Heart right ventricle (tissue), 16 donors: ENCODE data around the gene SLC7A11. TPM values are rescaled to one million over a fixed set of nuclear protein-coding genes. Genes with fewer than 3 reads are reported as not detected.
A peak's percentile ranks its signal among the peaks of the same experiment; 100 is the strongest.

Experiments
- ATAC-seq, 8 donors: fragments of 200-7000 bp; cut with Tn5 transposase; one replicate each; pipeline ENCODE4 v1.9.1; 2020; ENCODE audit warnings: mild to moderate bottlenecking in 8 of 8, moderate library complexity in 8 of 8, moderate number of reproducible peaks in 1 of 8
- DNase-seq, 2 donors: peaks; one replicate each; pipeline ENCODE4 v3.0.0-alpha.2; 2020
- H3K27ac ChIP-seq, 10 donors: fragments of 200-600 bp; sonication (generic) in 2 of 10; one replicate each; pipeline versions ENCODE4 v1.5.0 to v1.8.0; 2020 to 2022; ENCODE audit warnings: mild to moderate bottlenecking in 3 of 10
- H3K27me3 ChIP-seq, 7 donors: fragments of 200-600 bp; one replicate each; pipeline ENCODE4 v1.8.0; 2021 to 2022; ENCODE audit warnings: mild to moderate bottlenecking in 2 of 7
- H3K36me3 ChIP-seq, 9 donors: fragments of 200-600 bp; sonication (generic) in 1 of 9; one replicate each; pipeline versions ENCODE4 v1.5.0 to v1.8.0; 2020 to 2022; ENCODE audit warnings: mild to moderate bottlenecking in 2 of 9
- H3K4me1 ChIP-seq, 9 donors: fragments of 200-600 bp; sonication (generic) in 1 of 9; one replicate each; pipeline versions ENCODE4 v1.5.0 to v1.8.0; 2020 to 2022; ENCODE audit warnings: mild to moderate bottlenecking in 4 of 9
- H3K4me3 ChIP-seq, 10 donors: fragments of 200-600 bp; sonication (generic) in 2 of 10; one replicate each; pipeline versions ENCODE4 v1.5.0 to v1.8.0; 2020 to 2022; ENCODE audit warnings: mild to moderate bottlenecking in 7 of 10, moderate library complexity in 2 of 10
- H3K9me3 ChIP-seq, 11 donors: fragments of 200-600 bp in 10 of 11; sonication (generic) in 2 of 11; one replicate each; pipeline versions ENCODE4 v1.5.0 to v1.8.0; 2013 to 2022; ENCODE audit warnings: mild to moderate bottlenecking in 2 of 11, control low read depth in 1 of 11, moderate library complexity in 1 of 11
- WGBS, 2 donors: extraction: QIAGEN DNeasy Blood & Tissue Kit; methylation state at CpG; one replicate each; pipeline ENCODE4 v1.1.7; 2013; ENCODE audit warnings: inconsistent platforms in 1 of 2; 5-methylcytosine and 5-hydroxymethylcytosine counted together
- intact Hi-C, 10 donors: fragments of 100-400 bp; cut with DNase I; formaldehyde crosslinking; loops; one replicate each; pipeline versions ENCODE4 v1.11.1 to v1.14.2; 2022
- polyA plus RNA-seq, 2 donors: library from polyadenylated mRNA; stranded (reverse); fragments of 200-250 nt; gene quantifications; one replicate each; pipeline ENCODE4 v1.2.3, GENCODE V29; 2013
- total RNA-seq, 10 donors: library from RNA; stranded (reverse); fragmentation: NEBNext Ultra II Directional in 3 of 10; extraction: Animal tissue kit (Norgen Biotek cat#: 25700) in 3 of 10; gene quantifications; one replicate each; pipeline versions ENCODE4 v1.2.1 to v1.2.4, GENCODE V29; 2021 to 2023
- TF ChIP-seq, protein P1 (sequence below), 9 donors: fragments of 200-600 bp; sonication (generic) in 2 of 9; IDR thresholded peaks; one replicate each; pipeline versions ENCODE4 v1.5.0 to v1.8.0; 2021 to 2022; ENCODE audit warnings: antibody characterized with exemption in 9 of 9, mild to moderate bottlenecking in 5 of 9, moderate library complexity in 1 of 9
- donor health status: Arrhythmogenic right ventricular cardiomyopathy.
- donor health status: ischemic (EF 13 %, LVEDD 7.1; RV severe dilation, severe dysfunction).
- donor health status: healthy with polysubstance abuse.
- donor health status: DM: no; HTN: yes; CAD: no.
- donor health status: DM: no; HTN: no; CAD: no.
- donor health status: ischemic (EF 25% LVEDD 6.9; RV normal size, moderate dysfunction).
- donor health status: ischemic (EF 25% LVEDD 5.7; RV mildly dilated, moderate dysfunction).
- donor health status: healthy.
- donor health status: DM: yes; HTN: yes; CAD: no.
- donor health status: Ischemic cardiomyopathy.
- donor health status: ischemic (EF 35%, LVEDD 5.7; RV mildly dilated, moderate dysfunction).
- donor health status: nonischemic (EF 11% LVEDD 7.7; RV severe dilation, severe dysfunction).
- donor health status: DM: yes; HTN: yes; CAD: no.
- donor health status: PGD.
- donor health status: ischemic (EF 29% LVEDD 5.4; RV normal size, mild dysfunction).
- donor health status: nonischemic (EF 23%, LVEDD 6.1; RV moderate dilation, normal function).

SLC7A11 gene
- total and polyA plus RNA-seq, 12 donors, result 0.05 to 1.2 (median 0.12) TPM

DNA sequence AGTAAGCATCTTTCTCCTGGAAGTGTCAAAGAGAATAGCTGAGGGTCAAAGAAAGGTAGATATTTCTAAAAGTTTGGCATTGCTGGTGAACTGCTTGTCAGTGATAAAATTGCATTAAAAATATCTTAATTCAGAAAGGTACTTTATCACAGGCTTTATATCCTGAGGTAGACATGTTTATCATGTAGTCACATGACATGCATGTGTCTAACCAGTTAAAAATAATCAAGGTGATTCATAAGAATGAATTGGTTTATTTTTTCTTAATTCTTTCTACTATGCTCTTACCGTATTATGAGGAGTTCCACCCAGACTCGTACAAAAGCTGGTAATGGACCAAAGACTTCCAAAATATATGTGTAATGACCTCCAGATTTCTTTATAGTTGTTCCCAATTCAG lies 6.1 kb downstream of the SLC7A11 start:
- DNase-seq (no peak), ATAC-seq (no peak)
- intact Hi-C loops, result no loop called here
- TF ChIP-seq, protein P1, sequence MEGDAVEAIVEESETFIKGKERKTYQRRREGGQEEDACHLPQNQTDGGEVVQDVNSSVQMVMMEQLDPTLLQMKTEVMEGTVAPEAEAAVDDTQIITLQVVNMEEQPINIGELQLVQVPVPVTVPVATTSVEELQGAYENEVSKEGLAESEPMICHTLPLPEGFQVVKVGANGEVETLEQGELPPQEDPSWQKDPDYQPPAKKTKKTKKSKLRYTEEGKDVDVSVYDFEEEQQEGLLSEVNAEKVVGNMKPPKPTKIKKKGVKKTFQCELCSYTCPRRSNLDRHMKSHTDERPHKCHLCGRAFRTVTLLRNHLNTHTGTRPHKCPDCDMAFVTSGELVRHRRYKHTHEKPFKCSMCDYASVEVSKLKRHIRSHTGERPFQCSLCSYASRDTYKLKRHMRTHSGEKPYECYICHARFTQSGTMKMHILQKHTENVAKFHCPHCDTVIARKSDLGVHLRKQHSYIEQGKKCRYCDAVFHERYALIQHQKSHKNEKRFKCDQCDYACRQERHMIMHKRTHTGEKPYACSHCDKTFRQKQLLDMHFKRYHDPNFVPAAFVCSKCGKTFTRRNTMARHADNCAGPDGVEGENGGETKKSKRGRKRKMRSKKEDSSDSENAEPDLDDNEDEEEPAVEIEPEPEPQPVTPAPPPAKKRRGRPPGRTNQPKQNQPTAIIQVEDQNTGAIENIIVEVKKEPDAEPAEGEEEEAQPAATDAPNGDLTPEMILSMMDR (IDR thresholded peaks at IDR 0.05), result no peak
- no peak overlapping the region for H3K4me3 ChIP-seq
- H3K27me3 ChIP-seq, result no peaks in the 10 kb centered on the region
- peaks cover 0 to 10% (median 0%) of the 10 kb centered on the region in 9 donors for H3K4me1 ChIP-seq
- WGBS, 2 donors, result 83 to 89% methylated on average over 2 of the region's 2 CpGs
- H3K27ac ChIP-seq, result peak overlapping the region in 1 of 10 donors; percentile 32
- H3K36me3 ChIP-seq, result no peaks in the 10 kb centered on the region
- no peaks in the 10 kb centered on the region for H3K9me3 ChIP-seq

DNA sequence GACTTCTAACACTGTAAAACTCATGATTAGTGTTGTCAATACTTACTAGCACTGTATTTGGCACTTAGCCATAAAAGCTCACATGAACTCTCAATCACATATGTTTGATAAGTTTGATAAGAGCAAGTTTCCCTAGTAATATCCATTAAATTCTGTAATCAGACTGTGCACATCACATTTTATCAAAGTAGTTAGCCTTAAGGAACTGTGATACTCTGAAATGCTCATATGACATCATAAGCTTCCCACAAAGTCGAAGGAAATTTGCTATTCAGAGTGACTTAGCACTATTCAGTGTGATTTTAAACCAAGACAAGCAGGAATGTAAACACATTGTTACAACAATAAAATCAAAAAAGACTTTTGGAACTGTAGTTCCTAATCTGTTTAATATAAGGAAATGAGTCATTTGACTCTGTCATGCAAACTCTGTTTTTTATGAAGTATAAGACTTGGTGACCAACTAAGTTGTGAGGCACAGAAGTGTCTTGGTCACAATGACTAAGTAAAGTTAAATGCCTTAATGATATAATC lies 6.7 kb downstream of the SLC7A11 start:
- intact Hi-C loops, result no loop called here
- WGBS, 2 donors, result 45 to 62% methylated on average over 1 of the region's 1 CpG

DNA sequence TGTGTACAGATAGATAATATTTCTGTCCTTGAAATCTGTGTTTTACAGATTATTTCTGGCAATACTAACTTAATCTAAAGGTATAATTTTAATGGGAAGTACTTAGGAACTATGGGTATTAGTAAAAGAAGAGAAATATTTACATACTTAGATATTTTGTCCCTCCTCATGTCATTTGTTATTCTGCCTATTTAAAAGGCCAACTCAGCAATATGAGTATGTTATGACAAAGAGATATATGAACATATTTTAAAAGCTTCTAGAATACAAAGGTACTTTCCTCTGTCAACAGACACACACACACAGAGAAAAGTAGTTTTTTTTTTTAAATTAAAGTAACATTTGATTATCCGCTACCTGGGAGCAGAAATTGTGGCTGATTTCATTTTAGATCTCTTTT lies 7.9 kb downstream of the SLC7A11 start:
- Histone ChIP-seq H3K4me1 (peaks cover 0 to 10% (median 0%) of the 10 kb centered on the region in 9 donors), H3K4me3 (no peak overlapping the region), H3K36me3 (no peaks in the 10 kb centered on the region), H3K27ac (no peak overlapping the region), H3K9me3 (no peaks in the 10 kb centered on the region), H3K27me3 (no peaks in the 10 kb centered on the region)
- WGBS, 2 donors, result 97 to 98% methylated on average over 1 of the region's 1 CpG
- DNase-seq (no peak), ATAC-seq (no peak)
- TF ChIP-seq, protein P1 (IDR thresholded peaks at IDR 0.05), result no peak
- intact Hi-C loops, result no loop called here

More for the DNA sequence above, 6.7 kb downstream of the SLC7A11 start:
- H3K4me3 ChIP-seq, result no peak overlapping the region
- peak in 1 of 8 donors; percentile 41 for ATAC-seq
- peaks cover 0 to 10% (median 0%) of the 10 kb centered on the region in 9 donors for H3K4me1 ChIP-seq
- H3K27me3 ChIP-seq, result no peaks in the 10 kb centered on the region
- no peak for DNase-seq
- TF ChIP-seq, protein P1 (IDR thresholded peaks at IDR 0.05), result no peak
- H3K36me3 ChIP-seq, result no peaks in the 10 kb centered on the region
- H3K27ac ChIP-seq, result peak overlapping the region in 1 of 10 donors; percentile 32
- H3K9me3 ChIP-seq, result no peaks in the 10 kb centered on the region

DNA sequence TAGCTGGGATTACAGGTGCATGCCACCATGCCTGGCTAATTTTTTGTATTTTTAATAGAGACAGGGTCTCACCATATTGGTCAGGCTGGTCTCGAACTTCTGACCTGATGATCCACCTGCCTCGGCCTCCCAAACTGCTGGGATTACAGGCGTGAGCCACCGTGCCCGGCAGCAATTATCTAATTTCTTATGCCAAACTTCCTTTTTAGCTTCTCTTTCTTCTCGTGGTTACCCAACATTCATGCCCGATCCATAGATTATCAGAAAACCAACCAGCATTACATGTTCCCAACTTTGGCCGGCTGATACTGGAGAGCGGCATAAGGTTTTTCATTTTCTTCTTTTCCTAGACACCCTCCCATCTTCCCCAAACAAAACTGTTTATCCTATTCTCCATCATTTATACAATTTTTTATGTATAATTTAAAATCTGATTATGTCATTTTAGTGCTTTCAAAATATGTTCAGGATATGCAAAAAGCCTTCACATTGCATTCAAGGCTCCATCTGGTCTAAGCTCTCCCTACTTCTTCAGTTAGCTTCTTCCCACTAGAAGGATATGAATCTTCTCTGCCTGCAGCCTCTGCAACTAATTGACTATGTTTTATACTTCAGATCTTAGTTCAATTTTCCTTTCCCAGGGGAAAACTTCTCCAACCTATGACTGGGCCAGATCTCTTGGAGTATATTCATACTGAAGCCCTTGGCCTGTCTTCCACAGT lies 8.7 kb downstream of the SLC7A11 start:
- no peak overlapping the region for H3K4me3 ChIP-seq
- no peak overlapping the region for H3K27ac ChIP-seq
- H3K9me3 ChIP-seq, result no peaks in the 10 kb centered on the region
- TF ChIP-seq, protein P1 (IDR thresholded peaks at IDR 0.05), result no peak
- DNase-seq (no peak), ATAC-seq (no peak)
- intact Hi-C loops, result no loop called here
- H3K36me3 ChIP-seq, result no peaks in the 10 kb centered on the region
- WGBS, 2 donors, result 97 to 99% methylated on average over 9 of the region's 9 CpGs
- peaks cover 0 to 10% (median 0%) of the 10 kb centered on the region in 9 donors for H3K4me1 ChIP-seq
- no peaks in the 10 kb centered on the region for H3K27me3 ChIP-seq
